H1 (cell line): ENCODE results near the gene GYPC.

Experiments
- EP300 ChIP-seq, 2 experiments: IDR thresholded peaks; 1 replicate in 1 of 2; 2 replicates in 1 of 2; pipeline ENCODE4 v1.6.1; 2011 to 2012; ENCODE audit warnings: low read depth in 2 of 2, low read length in 2 of 2, mild to moderate bottlenecking in 2 of 2, borderline replicate concordance in 1 of 2, inconsistent platforms in 1 of 2, moderate library complexity in 1 of 2
- GABPA ChIP-seq: IDR thresholded peaks from 2 replicates; pipeline ENCODE4 v1.6.1; 2011; ENCODE audit warnings: mild to moderate bottlenecking, low read length, moderate library complexity, borderline replicate concordance; ENCODE audit not compliant: insufficient read depth
- TEAD4 ChIP-seq: IDR thresholded peaks from 2 replicates; pipeline ENCODE4 v1.6.1; 2012; ENCODE audit warnings: low read depth, low read length, inconsistent platforms, mixed read lengths

DNA sequence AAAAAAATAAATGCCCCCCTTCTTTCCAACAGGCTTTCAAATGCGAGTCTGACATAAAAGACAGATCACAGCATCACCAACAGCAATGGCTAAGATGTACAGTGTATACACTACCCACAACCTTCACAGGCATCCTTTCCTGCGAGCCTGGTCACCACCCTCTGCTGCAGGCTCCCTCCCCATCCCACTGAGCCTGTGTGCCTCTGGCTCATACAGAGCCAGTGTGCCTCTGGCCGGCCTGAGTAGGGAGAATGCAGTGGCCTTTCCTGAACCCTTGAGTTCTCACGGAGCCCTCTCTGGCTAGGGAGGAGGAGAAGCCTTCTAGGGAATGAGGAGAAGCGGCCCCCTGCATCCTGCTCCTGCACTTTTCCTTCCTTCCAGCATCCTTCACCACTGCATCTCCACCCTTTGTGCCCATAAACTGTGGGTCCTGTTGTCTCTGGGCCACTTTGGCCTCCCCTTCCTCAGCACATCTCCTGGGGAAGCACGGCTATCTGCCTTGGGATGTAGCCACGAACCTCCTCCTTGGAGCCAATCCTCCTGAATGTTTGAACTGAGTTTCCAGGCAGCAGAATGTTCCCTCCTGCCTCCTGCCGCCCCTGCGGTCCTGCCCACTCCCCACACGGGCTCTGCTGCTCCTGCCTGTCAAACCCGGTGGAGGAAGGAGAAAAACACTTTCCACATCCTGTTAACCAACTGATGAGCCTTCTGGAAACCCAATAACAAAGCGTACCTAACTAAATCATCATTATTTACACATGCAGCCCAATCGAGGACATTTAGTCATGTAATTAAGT is 22.5 kb downstream of the GYPC start:
- TF ChIP-seq TEAD4 (no peak), EP300 (IDR thresholded peaks at IDR 0.05; ENCODE audit: borderline replicate concordance in 1 of 2, low read depth in 2 of 2, low read length in 2 of 2) (no peak), GABPA (no peak)
